NCI-H82 (cell line): ENCODE results near the gene TCF19.

Experiments used
- DNase-seq: peaks from one replicate; lab custom pipeline; 2025; lab: John Stamatoyannopoulos, UW

TCF19 gene, protein sequence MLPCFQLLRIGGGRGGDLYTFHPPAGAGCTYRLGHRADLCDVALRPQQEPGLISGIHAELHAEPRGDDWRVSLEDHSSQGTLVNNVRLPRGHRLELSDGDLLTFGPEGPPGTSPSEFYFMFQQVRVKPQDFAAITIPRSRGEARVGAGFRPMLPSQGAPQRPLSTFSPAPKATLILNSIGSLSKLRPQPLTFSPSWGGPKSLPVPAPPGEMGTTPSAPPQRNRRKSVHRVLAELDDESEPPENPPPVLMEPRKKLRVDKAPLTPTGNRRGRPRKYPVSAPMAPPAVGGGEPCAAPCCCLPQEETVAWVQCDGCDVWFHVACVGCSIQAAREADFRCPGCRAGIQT

DNA sequence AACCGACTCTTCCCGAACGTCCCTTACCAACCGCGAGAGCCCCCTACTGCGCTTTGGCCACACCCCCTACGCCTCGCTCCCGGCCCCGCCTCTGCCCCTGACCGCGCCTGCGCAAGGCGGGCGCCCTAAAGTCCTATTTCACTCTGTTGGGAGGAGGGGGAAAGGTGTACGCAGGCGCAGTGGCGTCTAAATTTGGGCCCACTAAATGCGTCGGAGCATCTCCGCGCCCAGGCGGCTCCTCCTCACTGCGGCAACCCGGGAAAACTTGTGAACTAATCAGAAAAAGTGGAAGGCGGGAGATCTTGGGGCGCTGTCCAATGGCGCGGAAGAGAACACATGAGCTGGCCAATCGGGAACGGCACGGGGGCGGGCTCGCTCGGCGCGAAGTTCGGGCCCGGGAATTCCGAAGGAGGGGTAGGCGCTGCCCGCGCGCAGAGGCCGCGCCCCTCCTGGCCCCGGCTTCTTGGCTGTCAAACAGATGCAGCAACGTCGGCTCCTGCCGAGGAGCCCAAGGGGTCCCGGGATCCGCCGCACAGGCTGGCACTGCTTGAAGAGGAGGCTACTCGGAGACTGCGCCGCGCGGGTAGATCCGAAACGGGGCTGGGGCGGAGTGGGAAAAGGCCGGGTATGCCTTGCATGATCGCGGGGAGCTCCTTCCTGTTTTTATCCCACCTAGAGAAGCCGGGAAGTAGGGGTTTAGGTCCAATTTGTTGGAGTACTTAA, at the start of gene TCF19:
TCF19 (plus strand) TSS at position 450 of the 723 bp plus-strand sequence. CDS start 881 bp downstream, outside the sequence.
- peak; percentile 99 for DNase-seq

DNA sequence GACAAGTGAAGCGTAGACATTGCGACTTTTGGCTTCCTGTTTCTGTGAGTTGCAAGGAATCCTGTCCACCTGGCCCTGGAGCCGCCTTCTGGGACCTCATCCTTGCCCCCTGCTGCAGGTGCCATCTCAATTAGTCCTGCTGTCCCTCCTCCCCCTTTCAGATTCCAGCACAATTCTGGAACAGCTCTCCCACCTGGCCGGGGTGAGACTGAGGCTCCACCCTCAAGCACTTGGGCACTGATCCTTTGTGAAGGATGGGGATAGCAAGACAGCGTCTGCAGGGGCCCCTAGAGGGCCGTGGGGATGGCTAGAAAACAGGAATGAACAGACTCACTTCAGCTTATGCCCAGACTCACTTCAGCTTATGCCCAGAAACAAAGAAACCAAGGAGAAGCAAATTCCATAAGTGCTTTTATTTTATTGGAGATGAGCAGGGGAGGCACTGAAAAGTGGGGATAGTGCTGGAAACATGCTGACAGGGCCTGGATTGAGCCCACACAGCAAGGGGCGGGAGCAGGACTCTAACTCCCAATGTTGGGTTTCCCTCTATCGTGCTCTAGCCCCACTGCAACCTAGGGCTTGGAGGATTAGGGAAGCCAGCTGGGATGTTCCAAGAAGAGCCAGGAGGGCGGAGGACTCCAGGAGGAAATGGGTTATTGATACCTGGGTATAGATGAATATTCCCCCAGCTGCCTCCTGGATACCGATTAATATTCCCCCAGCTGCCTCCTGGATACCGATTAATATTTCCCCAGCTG, 47.4 kb upstream of the TCF19 start:
- DNase-seq: peak; percentile 29

DNA sequence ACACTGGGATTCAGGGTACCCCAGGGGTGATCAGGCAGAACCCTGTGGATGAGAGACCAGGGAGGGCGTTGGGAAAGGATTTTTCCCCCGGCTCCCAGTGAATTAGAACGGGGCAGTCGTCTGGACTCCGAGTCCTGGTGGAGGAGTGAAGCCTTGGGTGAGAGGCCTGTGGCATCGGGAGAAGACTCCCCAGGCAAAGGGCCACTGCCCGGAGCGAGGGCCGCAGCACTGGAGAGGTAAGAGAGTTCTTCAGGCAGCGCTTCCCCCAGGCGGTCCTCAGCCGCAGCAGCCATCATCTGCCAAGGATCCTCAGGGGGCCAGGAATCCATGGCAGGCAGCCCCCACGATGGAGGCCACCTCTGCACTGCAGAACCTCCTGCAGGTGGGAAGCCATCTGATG, 46.7 kb upstream of the TCF19 start:
- DNase-seq: no peak

DNA sequence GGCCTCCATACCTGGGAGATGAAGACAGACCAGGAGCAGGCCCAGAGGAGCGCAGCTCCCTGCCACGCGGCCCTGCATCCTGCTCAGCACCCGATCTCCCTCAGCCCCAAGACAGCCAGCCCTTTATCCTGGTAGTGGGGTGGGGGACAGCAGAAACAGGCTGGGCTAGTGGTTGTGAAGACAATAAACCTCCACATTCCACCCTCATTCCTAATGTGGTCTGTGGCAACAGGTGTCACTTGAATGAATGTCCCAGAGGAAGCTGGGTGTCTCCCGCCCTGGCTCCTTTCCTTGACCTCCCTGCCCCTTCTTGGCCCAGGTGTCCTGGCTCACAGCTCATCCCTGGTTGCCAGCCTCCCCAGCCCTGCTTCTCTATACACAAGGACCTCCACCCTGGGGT, 45.9 kb upstream of the TCF19 start, which contains the start of gene C6orf15:
C6orf15 (minus strand) TSS at position 98 of the 400 bp plus-strand sequence; CDS start at position 78, 20 bp downstream.
- DNase-seq: no peak

DNA sequence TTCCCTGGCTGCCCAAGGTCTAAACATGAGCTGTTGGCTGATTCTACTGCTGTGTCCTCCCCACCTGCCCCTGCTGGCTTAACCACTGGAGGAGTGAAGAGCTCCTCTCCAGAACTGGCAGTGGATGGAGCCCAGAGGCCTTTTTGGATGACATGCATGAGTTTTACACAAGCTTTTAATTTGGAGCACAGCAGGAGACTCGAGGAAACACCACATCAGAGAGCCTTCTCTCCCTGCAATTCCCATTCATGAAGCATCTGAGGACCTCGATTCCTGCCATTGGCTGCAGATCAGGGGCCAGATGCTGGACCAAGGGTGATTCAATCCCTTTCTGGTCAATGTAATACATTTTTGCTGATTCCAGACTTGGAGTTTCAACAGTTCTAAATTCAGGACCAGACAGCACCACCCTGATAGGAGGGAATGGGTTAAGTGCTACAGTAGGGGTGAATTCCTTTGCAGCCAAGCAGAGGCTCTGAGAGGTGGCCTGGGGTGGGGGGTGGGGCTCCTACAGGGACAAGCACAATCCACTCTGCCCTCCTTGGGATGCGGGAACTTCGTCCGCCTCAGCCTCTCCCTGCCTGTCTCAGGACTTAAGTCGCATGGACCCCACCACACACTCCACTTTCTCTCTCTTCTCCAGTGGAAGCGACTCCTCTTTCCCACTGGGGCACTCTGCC, 44.4 kb upstream of the TCF19 start:
- DNase-seq: no peak

DNA sequence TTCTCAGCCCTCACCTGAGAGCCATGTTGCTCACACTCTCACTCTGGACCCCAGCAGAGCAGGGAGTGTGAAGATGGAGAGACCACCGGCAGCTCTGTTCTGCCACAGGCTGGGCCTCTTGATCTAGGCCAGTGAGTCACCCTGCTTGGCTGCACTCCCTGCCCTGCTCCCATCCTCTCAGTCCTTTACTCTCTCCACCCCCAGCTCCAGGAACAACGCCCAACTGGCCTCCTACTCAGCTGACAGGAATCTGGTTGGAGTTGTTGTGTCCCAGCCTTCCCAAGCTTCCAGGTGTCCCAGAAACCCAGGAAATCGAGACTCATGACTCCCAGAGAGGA, 43.9 kb upstream of the TCF19 start, which contains the start of gene PSORS1C1:
PSORS1C1 (plus strand) TSS at position 260 of the 338 bp plus-strand sequence. CDS start 14,833 bp downstream, outside the sequence.
- no peak for DNase-seq

DNA sequence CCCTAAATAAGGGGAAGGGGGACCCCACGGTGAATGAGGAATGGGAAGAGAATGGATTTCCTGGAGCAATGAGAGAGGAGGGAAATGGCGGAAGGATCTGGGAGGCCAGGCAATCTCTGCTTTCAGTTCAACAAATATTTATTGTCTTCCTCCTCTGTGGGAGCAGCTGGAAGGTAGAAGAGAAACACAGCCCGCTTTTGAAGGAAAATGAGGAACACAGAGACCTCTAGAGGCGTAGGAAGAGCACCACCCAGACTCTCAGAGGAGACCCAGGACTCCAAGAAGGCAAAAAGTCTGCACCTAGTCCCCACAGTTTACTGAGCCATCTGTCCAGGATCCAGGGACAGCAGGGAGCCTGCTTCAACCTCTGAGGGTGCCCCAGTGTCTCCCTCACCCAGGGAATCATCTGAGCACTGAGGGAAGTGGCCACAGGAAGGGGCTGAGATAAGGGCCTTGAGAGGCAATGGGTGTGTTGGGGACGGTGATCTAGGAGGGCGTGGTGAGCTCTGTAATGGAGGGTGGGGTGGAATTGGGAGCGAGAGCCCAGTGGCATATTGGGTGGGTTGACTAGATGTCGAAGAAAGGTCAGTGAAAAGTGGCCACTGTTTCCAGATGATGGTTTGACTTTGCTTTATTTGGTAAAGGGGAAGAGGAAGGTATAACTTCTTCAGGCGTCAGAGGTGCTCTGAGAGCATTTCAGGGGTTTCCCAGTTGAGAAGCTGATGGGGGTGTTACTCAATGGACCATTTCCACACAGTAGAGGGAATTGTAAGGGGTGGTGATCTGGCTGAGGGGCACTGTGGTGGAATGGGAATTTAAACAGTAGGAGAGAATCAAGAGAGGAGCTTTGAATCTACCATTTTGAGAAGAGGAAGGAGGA, 43.2 kb upstream of the TCF19 start:
- no peak for DNase-seq

DNA sequence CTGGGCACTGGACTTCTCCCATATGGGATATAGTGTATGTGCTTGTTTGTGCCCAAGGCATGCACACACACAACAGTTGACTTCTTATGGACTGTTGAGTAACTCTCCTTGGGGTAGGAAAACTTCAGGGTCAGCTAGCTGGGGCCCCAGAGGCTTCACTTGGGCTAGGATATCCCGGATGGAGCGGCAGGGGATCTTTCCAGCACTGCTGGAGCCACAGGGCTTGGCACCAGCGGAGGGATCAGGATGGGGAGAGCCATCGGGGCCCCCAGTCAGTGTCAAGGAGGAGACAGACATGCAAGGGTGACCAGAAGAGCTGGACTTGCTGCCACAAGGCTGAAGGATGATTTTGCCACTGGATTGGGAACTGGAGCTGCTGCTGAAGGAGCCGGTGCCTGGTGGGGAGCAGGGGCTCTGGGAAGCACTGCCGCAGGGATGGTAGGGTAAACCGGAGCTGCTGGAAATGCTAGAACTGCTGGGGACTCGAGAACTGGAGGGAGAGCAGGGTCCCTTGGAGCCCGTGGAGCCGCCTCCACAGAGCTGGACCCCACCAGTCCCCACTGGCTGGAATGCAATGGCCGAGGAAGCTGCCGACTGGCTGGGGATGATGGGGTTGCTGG, 42.3 kb upstream of the TCF19 start:
- no peak for DNase-seq

DNA sequence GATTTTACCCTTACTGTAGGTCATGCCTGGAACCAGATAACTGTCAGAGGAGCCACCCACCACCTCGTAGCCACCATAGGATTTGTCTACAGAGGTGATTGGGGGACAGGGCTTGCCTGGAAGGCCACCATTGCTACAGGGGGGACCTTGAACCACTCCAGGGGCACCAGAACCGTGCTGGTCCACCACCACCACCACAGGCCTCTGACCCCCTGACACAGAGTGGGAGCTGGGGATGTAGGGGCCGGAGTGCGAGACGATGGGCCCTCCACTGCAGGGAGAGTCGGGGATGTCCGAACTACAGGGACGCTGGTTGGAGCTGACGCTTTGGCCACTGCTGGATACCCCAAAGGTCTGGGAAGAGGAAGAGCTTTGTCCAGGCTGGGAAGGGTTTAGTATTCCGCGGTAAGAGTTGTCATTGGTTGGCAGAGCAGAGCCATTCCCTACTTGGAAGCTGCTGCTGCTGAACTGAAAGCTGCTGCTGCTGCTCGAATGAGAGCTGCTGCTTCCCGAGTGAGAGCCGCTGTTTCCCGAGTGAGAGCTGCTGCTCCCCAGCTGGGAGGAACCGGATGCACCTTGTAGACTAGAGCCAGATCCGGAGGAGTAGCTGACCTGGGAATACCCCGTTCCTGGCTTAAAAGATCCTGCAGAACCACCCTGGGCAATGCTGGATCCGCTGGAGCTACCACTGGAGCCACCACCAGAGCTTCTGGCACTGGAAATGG, 41.6 kb upstream of the TCF19 start:
- DNase-seq: no peak

DNA sequence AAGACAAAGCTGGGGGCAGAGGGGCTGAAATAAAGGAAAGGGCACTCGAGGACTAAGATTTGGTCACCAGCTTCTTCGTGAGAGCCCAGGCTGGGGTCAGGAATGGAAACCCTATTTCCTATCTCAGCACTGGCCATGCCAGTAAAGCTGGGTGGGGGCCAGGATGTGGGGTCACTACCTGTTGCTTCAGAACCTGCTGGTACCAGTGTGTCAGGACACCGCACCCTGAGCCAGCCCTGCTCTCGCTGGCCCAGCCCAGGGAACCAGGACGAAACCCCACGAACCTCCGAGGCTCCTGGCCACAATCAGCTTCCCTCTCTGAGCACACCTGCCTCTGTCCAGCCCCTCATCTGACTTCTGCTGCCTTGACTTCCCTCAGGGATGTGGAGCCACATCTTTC, 40.2 kb upstream of the TCF19 start:
- DNase-seq: no peak

DNA sequence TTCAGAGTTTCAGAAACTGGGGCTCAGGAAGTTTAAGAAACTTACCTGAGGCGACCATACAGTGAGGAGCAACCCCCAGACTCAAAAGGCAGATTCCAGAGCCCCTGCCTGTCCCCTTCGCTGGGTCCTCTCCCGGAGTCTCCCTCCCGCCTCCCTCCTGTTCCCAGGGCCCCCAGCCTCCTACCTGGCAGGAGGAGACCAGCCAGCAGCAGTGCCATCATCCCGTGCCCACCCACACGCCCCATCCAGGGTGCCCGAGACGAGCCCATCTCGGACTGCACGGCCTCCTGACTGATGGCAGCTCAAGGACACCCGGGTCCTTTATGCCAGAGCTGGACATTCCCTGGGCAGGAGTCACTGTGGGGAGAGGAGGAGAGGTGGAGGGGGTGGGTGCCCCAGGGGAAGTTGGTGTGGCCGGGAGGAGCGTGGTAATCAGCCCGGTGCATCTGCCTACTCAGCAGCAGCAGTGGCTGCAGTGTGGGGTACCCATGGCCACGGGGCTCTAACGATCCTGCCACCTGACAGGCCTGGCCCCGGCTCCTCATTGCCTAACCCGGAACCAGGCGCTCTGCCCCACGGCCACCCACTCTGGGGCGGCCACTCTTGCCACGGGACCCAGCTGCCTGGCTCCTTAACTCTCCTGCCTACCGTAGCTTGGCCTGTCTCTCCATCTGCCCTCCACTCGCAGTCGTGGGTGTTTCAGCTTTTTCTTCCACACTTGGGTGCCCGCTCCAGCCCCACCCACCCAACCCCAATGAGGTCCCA, 38.1 kb upstream of the TCF19 start, which contains the start of gene CDSN:
CDSN (minus strand) TSS at position 296 of the 765 bp plus-strand sequence; CDS start at position 269, 27 bp downstream.
- no peak for DNase-seq

DNA sequence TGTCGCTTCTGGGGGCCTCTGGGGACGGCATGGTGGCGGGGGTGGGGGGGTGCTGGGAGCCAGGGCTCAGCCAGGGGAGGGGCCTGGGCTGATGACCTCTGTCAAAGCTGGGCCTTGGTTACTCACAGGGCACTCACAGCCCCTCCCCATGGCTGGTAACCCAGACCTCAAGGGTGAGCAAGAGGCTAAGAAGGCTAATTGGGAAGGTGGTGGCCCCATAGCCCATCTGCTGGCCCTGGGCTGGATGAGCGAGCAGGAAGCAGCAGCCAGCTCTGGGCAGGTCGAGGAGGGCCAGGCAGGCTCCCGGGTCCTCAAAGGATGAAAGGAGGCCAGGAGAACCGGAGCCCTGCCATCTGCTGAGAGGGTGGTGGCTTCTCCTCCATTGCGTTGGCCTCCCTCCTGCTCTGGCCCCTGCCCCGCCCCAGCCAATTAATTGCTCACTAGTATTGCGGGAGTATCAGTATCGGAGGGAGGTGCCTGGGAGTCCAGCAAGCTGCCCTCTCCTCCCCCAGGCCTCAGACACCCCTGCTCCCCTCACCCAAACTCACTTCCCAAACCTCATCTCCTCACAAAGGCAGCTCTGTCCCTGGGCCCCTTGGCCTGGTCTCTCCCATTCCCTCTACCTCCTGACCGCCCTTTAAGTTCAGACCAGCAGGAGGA, 37.1 kb upstream of the TCF19 start:
- DNase-seq: no peak

DNA sequence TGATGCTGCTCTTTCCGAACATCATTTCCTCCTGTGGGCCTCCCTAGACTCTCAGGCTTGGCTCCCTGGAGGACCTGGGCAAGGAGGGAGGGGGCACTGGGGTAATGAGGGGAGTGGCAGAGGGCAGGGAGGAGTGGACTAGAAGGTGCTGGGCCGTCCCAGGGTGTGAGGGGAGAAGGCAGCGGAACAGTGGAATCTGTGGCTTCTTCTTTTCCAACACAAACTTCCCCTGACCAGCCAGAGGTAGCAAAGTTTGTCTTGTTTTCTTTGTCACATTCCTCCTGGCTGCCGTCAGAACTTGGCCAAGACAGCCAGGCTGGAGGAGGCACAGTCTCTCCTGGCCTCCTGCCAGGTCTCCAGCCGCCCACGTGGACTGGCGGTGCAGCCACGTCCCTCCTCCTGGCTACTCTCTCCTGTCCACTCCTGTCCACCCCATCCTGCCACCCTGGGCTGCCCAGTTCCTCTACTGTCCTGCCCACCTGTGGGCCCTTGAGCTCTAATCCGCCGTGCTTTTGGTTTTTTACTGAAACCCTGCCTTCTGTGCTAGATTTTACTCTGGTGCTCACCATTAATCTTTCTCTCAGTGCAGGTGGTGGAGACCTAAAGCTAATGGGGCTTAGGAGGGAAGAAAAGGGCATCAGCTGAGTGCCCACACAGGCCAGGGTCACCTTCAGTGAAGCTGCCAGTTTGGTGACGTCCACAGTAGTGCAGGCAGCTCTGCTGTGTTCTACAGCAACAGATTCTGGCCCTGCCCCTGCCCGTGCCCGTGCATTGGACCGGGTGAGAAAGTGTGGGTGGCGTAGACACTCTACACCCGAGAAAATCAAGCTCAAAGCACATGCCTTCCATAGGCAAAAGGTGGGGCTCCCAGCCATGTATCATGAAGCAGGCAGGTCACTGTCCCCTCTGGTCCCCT, 35.3 kb upstream of the TCF19 start:
- no peak for DNase-seq

DNA sequence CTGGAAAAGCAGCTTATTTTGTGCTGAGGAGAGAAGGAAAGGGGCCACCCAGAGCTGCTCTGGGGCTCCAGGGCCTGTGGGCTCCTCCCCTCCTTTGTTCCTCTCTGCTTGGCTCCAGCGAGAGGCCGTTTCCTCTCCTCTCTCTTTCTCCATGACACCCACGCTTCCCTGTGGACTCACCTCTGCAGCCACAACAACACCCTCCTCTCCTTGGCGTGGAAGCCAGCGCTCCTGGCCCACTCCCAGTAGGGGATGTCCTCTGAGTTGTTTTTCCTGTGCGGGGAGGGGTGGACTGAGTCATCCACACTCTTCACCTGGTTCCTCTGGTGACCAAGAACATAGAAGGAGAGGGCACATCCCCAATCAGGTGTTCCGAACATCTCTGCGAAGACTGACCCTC, 33.2 kb upstream of the TCF19 start:
- DNase-seq: no peak

DNA sequence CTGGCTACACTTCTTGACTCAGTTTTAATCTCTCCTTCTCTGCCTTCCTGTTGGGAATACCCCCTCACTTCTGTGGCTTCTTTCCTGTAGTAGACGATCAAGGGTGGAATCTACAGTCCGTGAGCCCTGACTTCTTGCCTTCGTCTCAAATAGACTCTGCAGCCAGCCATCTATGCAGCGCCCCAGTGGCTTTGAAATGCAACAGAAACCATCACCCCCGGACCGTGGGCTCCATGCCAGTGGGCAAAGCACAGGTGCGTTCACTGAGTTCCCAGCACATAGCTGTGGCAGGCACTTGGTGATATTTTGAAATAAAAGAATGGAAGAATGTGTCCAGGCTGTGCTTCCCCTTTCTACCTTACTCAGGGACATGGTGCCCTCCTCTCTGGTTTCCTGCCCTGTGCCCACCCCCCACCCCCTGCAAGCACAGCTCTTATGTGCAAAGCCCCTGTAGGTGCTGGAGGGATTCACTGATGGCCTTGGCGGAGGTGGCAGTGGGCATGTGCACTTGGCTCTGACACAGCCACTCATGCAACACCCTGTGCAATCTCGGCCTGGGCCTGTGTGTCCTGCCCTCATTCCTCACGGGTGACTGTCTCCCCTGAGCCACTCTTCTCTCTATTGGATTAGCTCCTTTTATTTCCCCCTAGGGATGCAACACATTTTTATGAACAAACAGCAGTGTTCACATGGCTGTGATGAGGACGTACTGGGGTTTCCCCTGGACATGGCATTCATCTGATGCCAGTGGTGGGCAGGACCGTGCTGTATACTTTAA, 32.6 kb upstream of the TCF19 start:
- peak; percentile 24 for DNase-seq

DNA sequence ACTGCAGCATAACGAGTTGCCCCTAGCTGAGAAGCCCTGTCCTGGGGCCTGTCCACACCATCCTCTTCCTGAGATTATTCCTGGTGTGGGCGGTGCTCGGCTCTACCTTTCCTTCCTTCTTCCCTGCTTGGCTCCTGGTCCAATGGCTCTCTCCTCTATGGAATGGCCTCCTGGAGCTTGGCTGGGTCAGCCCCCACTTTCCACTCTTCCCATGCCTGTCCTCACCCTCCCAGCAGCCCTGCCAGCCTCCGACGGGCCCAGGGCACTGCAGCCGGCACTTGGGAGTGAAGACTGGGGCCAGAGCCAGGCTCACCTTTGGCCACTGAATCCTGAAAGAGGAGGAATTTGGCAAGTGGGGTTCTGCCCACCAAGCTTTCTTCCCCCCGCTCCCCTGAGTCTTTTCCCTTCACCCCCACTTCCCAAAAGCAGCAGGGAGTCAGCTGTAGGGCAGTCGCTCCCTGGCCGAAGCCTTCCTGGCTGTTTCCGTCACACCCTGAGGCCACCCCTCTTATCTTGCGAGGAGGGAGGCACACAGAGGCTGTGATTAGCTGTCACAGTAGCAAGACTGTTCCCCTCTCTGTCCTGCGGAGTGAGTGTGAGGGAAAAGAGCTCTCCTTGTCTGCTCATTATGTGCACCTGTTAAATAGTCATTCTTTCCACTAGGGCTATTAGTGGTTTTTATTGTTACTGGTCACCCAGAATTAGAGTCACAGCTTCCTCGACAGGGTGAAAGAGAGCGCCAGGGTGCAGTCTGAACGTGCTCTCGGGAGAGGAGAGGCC, 31.8 kb upstream of the TCF19 start:
- no peak for DNase-seq
